ENCODE results near the gene NKAIN2.

- TF ChIP-seq CTCF (conservative IDR thresholded peaks at IDR 0.05; ENCODE audit: low read depth, low read length) (no peak), EZH2 (IDR thresholded peaks at IDR 0.05; ENCODE audit: borderline replicate concordance, low read depth, low read length, poor library complexity, severe bottlenecking) (no peak)
Measured at GRCh38 chr6:124747349-124747748, 943.7 kb downstream of the NKAIN2 start.
